NT2/D1 (cell line): Measurements from ENCODE around the gene HAP1.

Experiments
- SUZ12 ChIP-seq: IDR thresholded peaks from 2 replicates; pipeline ENCODE4 v1.6.1; 2011; ENCODE audit not compliant: insufficient read length, insufficient read depth; ENCODE audit errors: extremely low read depth
- YY1 ChIP-seq: IDR thresholded peaks from 2 replicates; pipeline ENCODE4 v1.6.1; 2011; ENCODE audit not compliant: insufficient read length, insufficient read depth
- ZNF274 ChIP-seq: IDR thresholded peaks from 2 replicates; pipeline ENCODE4 v1.6.1; 2011; ENCODE audit warnings: mild to moderate bottlenecking, low read depth, low read length

GRCh38 chr17:41688641-41689496 lies 45.6 kb downstream of the HAP1 start, which contains the start of gene EIF1:
- TF ChIP-seq YY1 (no peak), SUZ12 (no peak), ZNF274 (no peak)
